ENCODE results near the gene SEMA4D.

- no peak for TF ChIP-seq NONO (IDR thresholded peaks at IDR 0.05; ENCODE audit: low read depth in 2 of 2, low read length in 1 of 2)
- no peak for TF ChIP-seq MAX (CRISPR knock-in tag; IDR thresholded peaks at IDR 0.05)
- no peak for TF ChIP-seq STAT5B (CRISPR knock-in tag; IDR thresholded peaks at IDR 0.05)
- no peak for TF ChIP-seq CTCF (IDR thresholded peaks at IDR 0.05 in 2 of 3, conservative IDR thresholded peaks at IDR 0.05 in 1 of 3; ENCODE audit: insufficient read depth in 2 of 3, low read depth in 1 of 3, low read length in 3 of 3)
- no peak for TF ChIP-seq PKNOX1 (IDR thresholded peaks at IDR 0.05)
- no peak for TF ChIP-seq HES1 (IDR thresholded peaks at IDR 0.05; ENCODE audit: low read depth)
- no peak for TF ChIP-seq POLR2A (conservative IDR thresholded peaks at IDR 0.05)
- no peak for TF ChIP-seq FOXP4 (CRISPR knock-in tag; IDR thresholded peaks at IDR 0.05; ENCODE audit: borderline replicate concordance)
Observed at GRCh38 chr9:89501311-89501898, 3.5 kb upstream of the SEMA4D start.

All from K562 (cell line).